Stimulated activated naive CD8-positive, alpha-beta T cell treated with anti-CD3 and anti-CD28 coated beads, Interleukin-15, Interleukin-2, amounts not matched to agents 100 ng/mL and 50 ng/mL, for 24 hours (primary cell): ENCODE measurements around the gene TSHZ3.

Experiments used
- H3K27ac Mint-ChIP-seq: one replicate; pipeline ENCODE4 v1.8.0; 2021; ENCODE audit warnings: mild to moderate bottlenecking, mixed read lengths
- H3K27me3 Mint-ChIP-seq: one replicate; pipeline ENCODE4 v1.8.0; 2021; ENCODE audit warnings: mixed read lengths
- H3K36me3 Mint-ChIP-seq: one replicate; pipeline ENCODE4 v1.8.0; 2021; ENCODE audit warnings: low read depth, mixed read lengths
- H3K4me1 Mint-ChIP-seq: one replicate; pipeline ENCODE4 v1.8.0; 2021; ENCODE audit warnings: low read depth, mixed read lengths
- H3K4me3 Mint-ChIP-seq: one replicate; pipeline ENCODE4 v1.8.0; 2021; ENCODE audit warnings: mild to moderate bottlenecking, mixed read lengths
- H3K9me3 Mint-ChIP-seq: one replicate; pipeline ENCODE4 v1.8.0; 2021; ENCODE audit warnings: mixed read lengths

TSHZ3 gene

DNA sequence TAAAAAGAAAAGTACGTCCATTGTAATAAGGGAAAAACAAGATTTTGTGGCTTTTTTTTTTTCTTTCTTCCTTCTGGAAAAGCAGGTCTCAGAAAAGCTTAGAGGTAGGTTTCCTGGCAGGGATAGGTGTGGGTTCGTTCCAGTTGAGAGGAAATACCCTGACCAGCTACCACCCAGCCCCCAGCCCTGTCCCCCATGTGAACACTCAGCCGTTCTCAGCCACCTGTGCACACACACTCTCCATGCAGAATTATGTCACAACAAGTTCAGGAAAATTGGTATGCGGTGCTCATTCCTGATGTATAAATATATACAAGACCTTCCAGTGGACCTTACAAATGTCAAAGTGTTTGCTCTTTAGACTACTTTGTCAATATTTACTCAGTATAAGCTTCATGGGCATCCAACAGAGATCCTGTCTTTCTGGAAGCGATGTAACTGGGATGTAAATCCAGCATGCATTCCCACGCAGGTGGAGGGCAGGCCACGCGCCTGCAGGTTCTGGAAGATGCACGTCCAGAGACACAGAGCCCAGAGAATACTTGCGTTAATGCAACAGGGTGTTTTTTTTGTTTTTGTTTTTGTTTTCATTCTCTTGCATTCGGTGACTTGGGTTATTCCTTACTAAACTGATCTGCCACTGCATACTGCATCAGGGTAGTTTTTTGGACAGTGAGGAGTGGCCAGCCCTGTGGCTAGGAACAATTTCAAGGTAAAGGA, 68.8 kb downstream of the TSHZ3 start:
- Mint-ChIP-seq H3K27me3 (no peaks in the 10 kb centered on the region), H3K27ac (no peak overlapping the region), H3K36me3 (no peaks in the 10 kb centered on the region), H3K4me1 (no peaks in the 10 kb centered on the region), H3K4me3 (no peak overlapping the region), H3K9me3 (no peaks in the 10 kb centered on the region)

DNA sequence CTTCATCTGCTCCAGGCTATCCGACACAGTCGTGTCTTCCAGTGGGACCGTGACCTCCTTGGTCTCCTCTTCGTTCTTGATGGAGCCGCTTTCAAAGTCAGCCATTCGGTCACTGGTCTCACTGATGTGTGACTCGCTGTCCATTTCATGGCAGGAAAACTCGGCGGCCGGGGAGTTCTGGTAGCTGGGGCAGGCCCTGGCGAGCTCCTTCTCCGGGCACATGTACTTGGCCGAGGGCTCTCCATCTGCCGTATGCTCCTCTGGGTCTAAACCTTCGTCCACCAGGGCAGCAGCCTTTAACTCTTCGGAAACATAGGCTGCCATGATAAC, 69.8 kb downstream of the TSHZ3 start:
- Mint-ChIP-seq H3K9me3 (no peaks in the 10 kb centered on the region), H3K4me1 (no peaks in the 10 kb centered on the region), H3K4me3 (no peak overlapping the region), H3K27ac (no peak overlapping the region), H3K36me3 (no peaks in the 10 kb centered on the region), H3K27me3 (no peaks in the 10 kb centered on the region)

DNA sequence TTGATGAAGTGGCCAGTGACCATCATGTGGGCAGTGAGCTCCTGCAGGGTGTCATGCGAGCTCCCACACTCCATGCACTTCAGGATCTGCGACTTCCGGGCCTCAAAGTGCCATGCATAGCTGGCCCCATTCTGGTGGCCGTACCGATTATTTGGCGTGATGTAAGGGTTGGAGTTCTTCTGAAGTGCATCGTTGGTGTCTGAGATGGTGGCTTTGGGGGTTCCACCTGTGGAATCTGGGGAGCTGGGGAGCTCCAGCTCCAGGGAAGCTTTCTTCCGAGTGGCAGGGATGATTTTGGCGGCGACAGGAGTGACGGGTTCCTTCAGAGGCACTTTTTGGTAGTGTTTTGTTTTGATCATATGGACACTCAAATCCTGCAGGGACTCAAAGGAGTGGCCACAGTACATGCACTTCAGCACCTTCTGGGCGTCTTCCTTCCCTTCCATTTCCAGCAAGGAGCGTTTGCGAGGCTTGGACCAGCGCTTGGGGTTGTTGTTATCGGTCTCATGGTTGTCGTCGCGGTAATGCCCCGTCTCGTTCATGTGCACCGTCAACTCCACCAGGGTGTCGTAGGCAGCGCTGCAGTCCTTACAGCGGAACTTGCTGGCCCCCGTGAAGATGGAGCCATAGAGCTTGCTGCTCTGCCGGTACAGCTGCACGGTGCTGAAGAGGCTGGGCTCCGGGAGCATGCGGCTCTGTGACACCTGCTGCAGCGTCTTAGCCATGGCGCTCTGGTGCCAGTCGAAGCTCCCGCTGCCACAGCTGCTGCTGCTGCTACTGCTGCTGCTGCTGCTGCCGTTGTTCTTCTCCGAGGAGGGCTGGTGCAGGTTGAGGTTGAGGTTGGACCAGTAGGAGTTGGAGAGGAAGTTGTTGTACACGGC, 70.4 kb downstream of the TSHZ3 start:
- H3K9me3 Mint-ChIP-seq, result no peaks in the 10 kb centered on the region
- H3K36me3 Mint-ChIP-seq, result no peaks in the 10 kb centered on the region
- H3K27me3 Mint-ChIP-seq, result no peaks in the 10 kb centered on the region
- no peak overlapping the region for H3K4me3 Mint-ChIP-seq
- H3K27ac Mint-ChIP-seq, result no peak overlapping the region
- no peaks in the 10 kb centered on the region for H3K4me1 Mint-ChIP-seq

DNA sequence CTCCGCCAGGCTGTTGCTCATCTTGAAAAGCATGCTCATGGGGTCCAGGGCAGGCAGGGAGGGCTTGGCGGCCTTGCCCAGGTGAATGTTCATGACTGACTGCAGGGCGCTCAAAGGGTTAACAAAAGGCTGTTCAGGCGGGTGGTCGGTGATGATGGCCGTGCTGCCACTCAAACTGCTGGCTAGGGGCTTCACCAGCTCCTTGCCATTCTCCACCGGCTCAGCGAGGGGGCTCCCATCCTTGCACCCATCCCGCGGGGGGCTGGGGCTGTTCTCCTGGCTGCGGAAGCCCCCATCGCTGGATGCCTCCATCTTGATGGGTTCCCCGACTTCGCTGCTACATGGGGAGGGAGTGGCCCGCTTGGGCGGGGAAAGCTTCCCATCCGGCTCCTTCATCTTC, 71.7 kb downstream of the TSHZ3 start:
- no peaks in the 10 kb centered on the region for H3K36me3 Mint-ChIP-seq
- no peak overlapping the region for H3K4me3 Mint-ChIP-seq
- H3K9me3 Mint-ChIP-seq, result no peaks in the 10 kb centered on the region
- no peak overlapping the region for H3K27ac Mint-ChIP-seq
- no peaks in the 10 kb centered on the region for H3K27me3 Mint-ChIP-seq
- no peaks in the 10 kb centered on the region for H3K4me1 Mint-ChIP-seq

DNA sequence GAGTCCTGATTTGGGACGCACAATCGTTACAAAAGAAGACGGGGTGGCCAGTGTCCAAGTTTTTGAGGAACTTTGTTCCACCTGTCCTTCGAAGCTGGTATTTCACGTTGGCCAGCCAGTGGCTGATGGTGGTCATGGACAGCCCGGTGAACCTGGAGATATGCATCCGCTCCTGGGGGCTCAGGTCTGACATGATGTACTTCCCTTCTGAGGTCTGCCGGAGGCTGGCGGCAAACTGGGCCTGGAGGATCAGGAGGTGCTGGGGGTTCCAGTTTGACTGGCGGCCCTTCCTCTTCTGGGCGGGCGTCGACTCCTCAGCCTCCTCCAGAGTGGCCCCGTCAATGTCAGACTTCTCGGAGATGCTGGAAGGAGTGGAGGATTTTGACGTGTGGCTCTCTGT, 72.4 kb downstream of the TSHZ3 start:
- no peaks in the 10 kb centered on the region for H3K4me1 Mint-ChIP-seq
- no peaks in the 10 kb centered on the region for H3K36me3 Mint-ChIP-seq
- no peak overlapping the region for H3K4me3 Mint-ChIP-seq
- H3K27me3 Mint-ChIP-seq, result no peaks in the 10 kb centered on the region
- no peak overlapping the region for H3K27ac Mint-ChIP-seq
- H3K9me3 Mint-ChIP-seq, result no peaks in the 10 kb centered on the region

- Mint-ChIP-seq H3K27me3 (no peaks in the 10 kb centered on the region), H3K9me3 (no peaks in the 10 kb centered on the region), H3K36me3 (no peaks in the 10 kb centered on the region)
Observed at GRCh38 chr19:31275068-31275334, 74.2 kb downstream of the TSHZ3 start.

GRCh38 chr19:31274251-31275067, 74.8 kb downstream of the TSHZ3 start:
- Mint-ChIP-seq H3K4me1 (no peaks in the 10 kb centered on the region), H3K9me3 (no peaks in the 10 kb centered on the region), H3K27me3 (no peaks in the 10 kb centered on the region), H3K27ac (no peak overlapping the region), H3K36me3 (no peaks in the 10 kb centered on the region), H3K4me3 (no peak overlapping the region)

More at GRCh38 chr19:31275068-31275334, 74.2 kb downstream of the TSHZ3 start:
- Mint-ChIP-seq H3K27ac (no peak overlapping the region), H3K4me3 (no peak overlapping the region), H3K4me1 (no peaks in the 10 kb centered on the region)

GRCh38 chr19:31272583-31273106, 76.6 kb downstream of the TSHZ3 start:
- H3K27me3 Mint-ChIP-seq, result no peaks in the 10 kb centered on the region
- no peak overlapping the region for H3K27ac Mint-ChIP-seq
- H3K9me3 Mint-ChIP-seq, result no peaks in the 10 kb centered on the region
- H3K36me3 Mint-ChIP-seq, result no peaks in the 10 kb centered on the region
- H3K4me1 Mint-ChIP-seq, result no peaks in the 10 kb centered on the region
- H3K4me3 Mint-ChIP-seq, result no peak overlapping the region

GRCh38 chr19:31271306-31271911, 77.8 kb downstream of the TSHZ3 start:
- no peaks in the 10 kb centered on the region for H3K36me3 Mint-ChIP-seq
- H3K4me3 Mint-ChIP-seq, result no peak overlapping the region
- no peaks in the 10 kb centered on the region for H3K27me3 Mint-ChIP-seq
- H3K9me3 Mint-ChIP-seq, result no peaks in the 10 kb centered on the region
- no peak overlapping the region for H3K27ac Mint-ChIP-seq
- no peaks in the 10 kb centered on the region for H3K4me1 Mint-ChIP-seq

DNA sequence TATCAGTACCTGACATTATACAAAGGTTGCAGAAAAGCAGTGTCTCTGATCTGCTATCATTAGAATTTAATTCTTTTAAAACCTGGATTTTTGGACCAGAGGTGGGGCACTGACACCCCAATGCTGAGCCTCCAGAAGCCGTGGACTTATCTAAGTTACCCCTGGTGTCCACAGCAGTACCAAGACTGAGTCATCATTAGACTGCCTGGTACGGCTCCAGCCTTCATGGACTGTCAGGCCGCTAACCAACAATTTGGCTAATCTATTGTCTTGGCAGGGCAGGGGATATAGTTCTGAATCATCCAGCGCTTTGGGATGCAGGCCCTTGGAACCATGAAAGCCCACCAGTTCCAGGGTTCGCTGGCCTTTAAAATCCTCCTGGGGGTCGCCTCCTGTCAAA, 78.3 kb downstream of the TSHZ3 start:
- H3K9me3 Mint-ChIP-seq, result no peaks in the 10 kb centered on the region
- H3K27me3 Mint-ChIP-seq, result no peaks in the 10 kb centered on the region
- H3K4me3 Mint-ChIP-seq, result no peak overlapping the region
- H3K27ac Mint-ChIP-seq, result no peak overlapping the region
- H3K4me1 Mint-ChIP-seq, result no peaks in the 10 kb centered on the region
- no peaks in the 10 kb centered on the region for H3K36me3 Mint-ChIP-seq

DNA sequence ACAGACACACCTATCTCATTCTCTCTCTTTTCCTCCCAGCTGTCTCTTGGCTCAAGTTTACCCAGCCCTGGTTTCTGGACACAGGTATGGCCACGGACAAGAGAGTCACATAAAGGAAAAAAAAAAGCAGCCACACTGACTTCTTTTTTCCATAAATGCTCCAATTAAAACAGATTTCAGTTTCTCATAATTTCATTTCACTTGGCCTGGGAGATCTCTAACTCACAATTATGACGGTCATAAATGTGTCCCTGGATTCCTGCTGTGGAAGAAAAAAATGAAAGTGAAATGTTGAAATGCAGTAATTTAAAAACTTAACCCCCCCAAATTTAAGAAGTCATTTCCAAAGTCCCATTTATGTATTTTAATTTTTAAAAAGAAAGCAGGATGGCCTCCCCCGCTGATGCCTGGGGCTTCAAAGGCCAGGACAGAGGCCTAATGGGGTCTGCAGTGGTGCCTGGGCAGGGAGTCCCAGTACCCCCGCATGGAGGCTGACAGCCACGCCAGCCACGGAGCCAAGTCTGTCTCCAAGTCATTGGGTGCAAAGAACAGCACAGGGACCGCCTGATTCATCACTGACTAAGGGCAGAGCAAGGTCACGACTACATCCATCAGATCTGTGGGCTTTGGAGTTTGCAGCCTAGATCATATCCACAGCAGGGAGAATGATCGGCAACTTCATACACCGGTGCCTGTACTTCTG, 79.7 kb downstream of the TSHZ3 start:
- Mint-ChIP-seq H3K4me3 (no peak overlapping the region), H3K4me1 (no peaks in the 10 kb centered on the region), H3K27me3 (no peaks in the 10 kb centered on the region), H3K27ac (no peak overlapping the region), H3K9me3 (no peaks in the 10 kb centered on the region), H3K36me3 (no peaks in the 10 kb centered on the region)

- no peaks in the 10 kb centered on the region for H3K27me3 Mint-ChIP-seq
- no peaks in the 10 kb centered on the region for H3K4me1 Mint-ChIP-seq
- H3K4me3 Mint-ChIP-seq, result no peak overlapping the region
- H3K27ac Mint-ChIP-seq, result no peak overlapping the region
- H3K36me3 Mint-ChIP-seq, result no peaks in the 10 kb centered on the region
- no peaks in the 10 kb centered on the region for H3K9me3 Mint-ChIP-seq
Observed at GRCh38 chr19:31268751-31269383, 80.4 kb downstream of the TSHZ3 start.

DNA sequence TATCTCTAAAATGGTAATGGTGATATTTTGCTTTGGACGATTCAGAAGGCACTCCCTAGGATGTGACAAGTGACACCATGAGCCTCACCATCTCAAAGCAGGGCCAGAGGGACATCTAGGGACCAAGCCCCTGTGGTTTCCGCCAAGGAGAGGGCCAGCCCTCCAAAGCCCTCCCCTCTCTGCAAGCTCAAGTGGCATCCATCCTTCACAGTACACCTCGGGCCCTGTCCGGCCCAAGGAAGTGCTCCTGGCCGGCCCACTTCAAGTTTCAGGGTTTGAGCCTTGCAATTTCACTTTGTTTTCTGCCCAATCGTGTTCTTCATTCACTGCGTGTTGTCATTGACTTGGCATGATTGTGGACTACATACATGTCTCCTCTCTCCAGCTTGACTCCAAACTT, 82.5 kb downstream of the TSHZ3 start:
- peaks cover 12% of the 10 kb centered on the region for H3K27me3 Mint-ChIP-seq
- no peaks in the 10 kb centered on the region for H3K9me3 Mint-ChIP-seq
- H3K27ac Mint-ChIP-seq, result no peak overlapping the region
- no peaks in the 10 kb centered on the region for H3K36me3 Mint-ChIP-seq
- no peaks in the 10 kb centered on the region for H3K4me1 Mint-ChIP-seq
- no peak overlapping the region for H3K4me3 Mint-ChIP-seq

DNA sequence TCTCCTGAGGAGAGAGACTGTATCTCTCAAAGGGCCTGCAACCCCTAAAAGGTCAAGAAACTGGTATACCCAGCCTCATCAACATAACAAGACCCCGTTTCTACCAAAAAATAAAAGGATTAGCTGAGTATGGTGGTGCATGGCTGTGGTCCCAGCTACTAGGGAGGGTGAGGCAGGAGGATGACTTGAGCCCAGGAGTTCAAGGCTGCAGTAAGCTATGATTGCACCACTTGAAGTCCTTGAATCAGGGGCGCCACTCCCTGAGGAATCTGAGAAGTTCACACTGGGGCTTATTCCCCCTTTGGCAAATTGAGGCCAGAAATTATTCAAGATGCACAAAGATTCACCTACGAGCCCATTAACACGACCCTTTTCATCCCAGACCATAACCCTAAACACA, 83.0 kb downstream of the TSHZ3 start:
- no peaks in the 10 kb centered on the region for H3K4me1 Mint-ChIP-seq
- H3K9me3 Mint-ChIP-seq, result no peaks in the 10 kb centered on the region
- H3K36me3 Mint-ChIP-seq, result no peaks in the 10 kb centered on the region
- H3K27me3 Mint-ChIP-seq, result peaks cover 14% of the 10 kb centered on the region
- no peak overlapping the region for H3K4me3 Mint-ChIP-seq
- H3K27ac Mint-ChIP-seq, result no peak overlapping the region
